Measurements from ENCODE around the gene DCAF11.

DCAF11 gene

DNA sequence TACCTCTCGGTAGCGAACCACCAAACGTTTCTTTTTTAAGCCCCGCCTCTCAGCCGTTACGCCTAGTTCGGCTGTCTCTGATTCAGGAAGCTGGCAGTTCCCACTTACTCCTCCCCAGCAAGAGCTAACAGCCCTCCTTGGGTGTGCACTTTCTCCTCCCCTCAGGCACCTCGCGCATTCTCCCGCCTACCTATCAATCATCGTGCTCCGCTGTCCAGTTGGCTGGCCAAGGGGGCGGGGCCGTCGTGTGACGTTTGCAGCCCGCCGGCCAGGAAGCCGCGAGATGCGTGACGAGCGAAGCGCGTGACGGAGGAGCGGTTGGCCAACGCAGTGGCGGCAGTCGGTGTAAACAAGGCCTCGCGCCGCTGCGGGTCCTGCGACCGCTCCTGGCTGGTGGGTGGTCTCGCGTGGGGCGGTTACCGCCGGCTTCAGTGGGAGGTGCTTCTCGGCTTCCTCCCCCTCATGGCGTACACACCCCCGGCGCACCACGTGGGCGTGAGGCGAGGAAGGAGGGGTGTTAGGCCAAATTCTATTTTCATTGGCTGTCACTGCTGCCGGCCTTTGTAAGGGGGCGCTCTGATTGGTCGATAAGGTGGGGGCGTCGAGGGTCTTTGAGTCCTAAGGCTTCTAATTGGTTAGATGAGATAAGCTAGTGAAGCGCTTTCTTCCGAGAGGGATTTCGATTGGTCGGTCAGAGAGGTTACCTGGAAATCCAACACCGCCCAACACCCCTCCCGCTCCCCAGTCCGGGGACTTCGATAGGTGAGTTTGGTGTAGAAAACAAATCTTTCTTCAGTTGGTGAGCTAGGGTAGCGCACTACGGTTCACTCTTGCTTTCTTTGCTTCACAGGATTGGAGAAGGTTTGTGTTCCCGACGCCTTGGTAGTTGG, at the start of gene DCAF11, which contains the start of gene NRL:
Gene DCAF11, plus strand, starts transcription at position 246 of the 890 bp plus-strand sequence. CDS start 818 bp downstream, outside the sequence.
Gene NRL, minus strand, starts transcription at position 418 of the 890 bp plus-strand sequence. CDS start 32,101 bp downstream, outside the sequence.
- DNase-seq: peak; percentile 99

GRCh38 chr14:24064856-24065255, 49.7 kb upstream of the DCAF11 start:
- no peak for DNase-seq

GRCh38 chr14:24065408-24065807, 49.2 kb upstream of the DCAF11 start:
- no peak for DNase-seq

DNA sequence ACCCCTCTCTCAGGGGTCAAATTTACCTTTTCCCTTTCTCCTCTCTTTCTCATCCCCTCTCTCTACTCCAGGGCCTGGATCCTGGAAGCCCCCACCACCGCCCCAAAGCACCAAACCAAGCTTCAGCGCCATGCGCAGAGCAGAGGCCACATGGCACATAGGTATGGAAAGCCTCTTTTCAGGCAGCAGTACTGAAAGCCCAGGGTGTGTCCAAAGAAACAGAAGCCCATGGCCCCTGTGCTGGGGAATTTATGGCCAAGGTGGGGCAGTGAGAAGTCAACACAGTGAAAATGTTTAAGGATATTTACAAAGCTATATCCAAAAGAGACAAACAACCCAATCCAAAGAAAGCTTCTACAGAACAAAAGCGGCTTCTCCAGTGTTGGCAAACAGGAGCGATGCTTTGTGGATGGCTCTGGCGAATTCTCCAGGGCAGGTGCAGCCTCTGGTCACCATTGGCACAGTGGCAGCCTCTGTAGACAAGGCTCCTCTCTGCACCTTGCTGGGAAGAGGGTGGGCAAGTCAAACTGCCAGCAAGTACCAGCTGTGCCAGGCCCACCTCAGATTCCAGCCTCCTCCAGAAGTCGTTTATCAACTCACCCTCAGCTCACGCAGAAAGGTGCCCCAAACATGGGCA, 48.0 kb upstream of the DCAF11 start:
- DNase-seq: no peak

GRCh38 chr14:24067133-24068082, 47.2 kb upstream of the DCAF11 start:
- no peak for DNase-seq

GRCh38 chr14:24068711-24069410, 45.7 kb upstream of the DCAF11 start:
- no peak for DNase-seq

GRCh38 chr14:24069411-24069735, 45.2 kb upstream of the DCAF11 start:
- no peak for DNase-seq

GRCh38 chr14:24070285-24071143, 44.1 kb upstream of the DCAF11 start:
- peak; percentile 62 for DNase-seq

DNA sequence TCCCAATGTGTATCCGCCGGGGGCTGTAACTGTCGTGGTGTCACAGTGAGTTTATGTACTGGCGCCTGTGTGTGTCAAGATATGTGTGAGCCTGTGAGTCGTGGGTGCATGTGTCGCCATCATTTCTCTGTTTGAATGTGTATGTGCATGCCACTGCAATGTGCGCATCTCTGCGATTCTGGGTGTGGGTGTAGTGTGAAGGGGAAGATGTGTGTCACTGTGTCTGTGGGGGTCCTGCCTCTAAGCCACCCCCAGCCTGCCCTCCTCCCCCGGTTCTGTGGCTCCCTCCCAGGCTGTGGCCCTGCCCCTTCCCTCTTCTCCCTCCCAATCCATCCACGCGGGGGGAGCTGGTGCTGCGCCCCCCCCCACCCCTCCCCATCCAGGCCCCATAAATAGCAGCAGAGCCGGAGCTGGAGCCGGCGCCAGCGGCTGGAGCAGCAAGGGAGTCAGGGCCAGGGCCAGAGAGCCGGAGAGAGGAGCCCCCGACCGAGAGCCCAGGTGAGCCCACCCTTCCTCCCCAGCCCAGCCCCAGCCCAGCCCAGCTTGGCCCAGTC, 43.4 kb upstream of the DCAF11 start, which contains the start of gene CPNE6:
Gene CPNE6, plus strand, starts transcription at position 419 of the 554 bp plus-strand sequence. CDS start 1,375 bp downstream, outside the sequence.
- DNase-seq: no peak

DNA sequence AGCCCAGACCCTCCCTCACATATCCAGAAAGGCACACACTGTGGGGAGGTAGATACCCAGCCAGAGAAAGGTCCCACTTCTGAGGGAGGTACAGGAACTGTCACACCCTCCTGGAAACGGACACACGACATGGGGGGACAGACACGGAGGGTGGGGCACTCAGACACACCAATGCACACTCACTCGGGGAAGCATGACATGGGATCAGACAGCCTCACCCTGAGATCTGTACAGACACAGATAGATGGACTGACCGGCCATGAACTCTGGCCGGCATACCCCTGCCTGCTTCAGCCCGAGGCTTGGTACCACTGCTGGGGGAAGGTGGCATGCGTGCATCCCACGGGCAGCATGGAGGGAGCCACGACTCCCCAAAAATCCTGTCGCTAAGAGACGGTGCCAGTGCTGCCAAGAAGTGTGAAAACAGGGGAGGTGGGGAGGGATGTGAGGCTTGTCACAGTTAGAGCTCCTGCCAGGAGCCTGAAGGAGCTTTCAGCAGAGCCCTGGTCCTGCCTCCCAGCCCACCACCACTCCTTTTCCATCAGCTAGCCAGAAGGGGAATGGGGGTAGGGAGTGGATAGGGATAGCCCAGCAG, 42.6 kb upstream of the DCAF11 start:
- DNase-seq: no peak

GRCh38 chr14:24072436-24072835, 42.1 kb upstream of the DCAF11 start:
- DNase-seq: no peak

GRCh38 chr14:24072881-24073877, 41.4 kb upstream of the DCAF11 start:
- no peak for DNase-seq

- DNase-seq: no peak
Measured at GRCh38 chr14:24074625-24075484, 39.7 kb upstream of the DCAF11 start.

DNA sequence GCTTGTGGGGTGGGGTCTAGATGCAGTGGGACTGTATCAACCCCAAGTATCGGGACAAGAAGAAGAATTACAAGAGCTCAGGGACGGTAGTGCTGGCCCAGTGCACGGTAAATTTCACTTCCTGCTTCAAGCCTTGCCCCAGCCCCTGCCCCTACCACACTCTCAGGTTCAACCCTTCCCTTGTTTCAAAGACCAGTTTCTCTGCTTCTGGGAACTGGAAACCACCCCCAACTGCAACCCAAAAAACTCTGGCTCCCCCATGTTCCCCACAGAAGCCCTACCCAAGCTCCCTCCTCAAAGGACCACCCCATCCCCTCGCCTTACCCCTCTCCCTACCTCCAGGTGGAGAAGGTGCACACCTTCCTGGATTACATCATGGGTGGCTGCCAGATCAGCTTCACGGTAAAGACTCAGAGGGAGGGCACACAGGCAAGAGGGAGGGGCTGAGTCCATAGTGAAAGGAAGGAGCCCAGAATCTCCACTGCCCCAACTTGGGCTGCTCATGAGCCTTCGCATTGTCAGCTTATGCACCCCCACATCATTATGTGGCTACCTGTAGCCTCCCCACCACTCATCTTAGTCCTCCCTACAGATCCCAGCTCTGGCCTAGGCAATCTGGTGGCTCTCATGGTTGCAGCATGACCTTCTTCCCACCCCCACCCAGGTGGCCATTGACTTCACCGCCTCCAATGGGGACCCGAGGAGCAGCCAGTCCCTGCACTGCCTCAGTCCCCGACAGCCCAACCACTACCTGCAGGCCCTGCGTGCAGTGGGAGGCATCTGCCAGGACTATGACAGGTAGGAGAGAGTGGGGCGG, 38.9 kb upstream of the DCAF11 start:
- no peak for DNase-seq

GRCh38 chr14:24076302-24076601, 38.3 kb upstream of the DCAF11 start:
- DNase-seq: no peak

- no peak for DNase-seq
Measured at GRCh38 chr14:24077086-24077485, 37.5 kb upstream of the DCAF11 start.

DNA sequence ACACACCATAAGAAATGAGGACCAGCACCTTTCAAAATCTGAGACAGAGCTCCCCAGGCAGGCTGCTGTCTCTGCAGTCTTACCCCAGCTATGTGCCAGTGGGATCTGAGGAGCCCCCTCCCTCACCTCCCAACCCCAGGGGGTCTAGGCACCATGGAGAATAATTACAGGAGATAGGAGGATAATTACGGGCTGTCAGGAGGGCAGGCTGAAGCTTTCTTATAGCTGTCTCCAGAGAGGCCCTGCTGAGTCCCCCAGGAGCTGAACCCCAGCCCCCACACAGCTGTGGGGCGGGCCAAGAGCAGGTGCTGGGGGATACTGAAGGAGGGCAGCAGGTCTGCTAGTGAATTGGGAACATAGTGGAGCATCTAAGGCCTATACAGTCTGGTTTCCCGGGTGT, 36.4 kb upstream of the DCAF11 start:
- DNase-seq: no peak

Data from NCI-H187 treated with DMSO at 0.1 percent for 48 hours (cell line).